Measurements from ENCODE around the gene AIMP1. TPM values are rescaled to one million over a fixed set of nuclear protein-coding genes. Genes with fewer than 3 reads are reported as not detected.

The AIMP1 gene
- total RNA-seq, 2 donors from 2014 or later, result 46.0 to 58.9 TPM

GRCh38 chr4:106338671-106339070, 22.3 kb downstream of the AIMP1 start:
- no peaks in the 10 kb centered on the region for H3K4me1 ChIP-seq (ENCODE audit: control insufficient read depth, insufficient read depth, low read length)

GRCh38 chr4:106339431-106339830, 23.1 kb downstream of the AIMP1 start:
- Mint-ChIP-seq H3K9me3 (peaks cover 13% of the 10 kb centered on the region), H3K4me1 (peaks cover 7% of the 10 kb centered on the region), H3K36me3 (ENCODE audit: low read depth) (peaks cover 58% of the 10 kb centered on the region), H3K4me3 (no peak overlapping the region), H3K27ac (no peak overlapping the region), H3K27me3 (ENCODE audit: insufficient read depth) (no peaks in the 10 kb centered on the region)
- H3K9ac ChIP-seq (ENCODE audit: extremely low read depth, low read length, poor library complexity, severe bottlenecking), result no peak overlapping the region
- DNase-seq, result no peak
- peaks cover 8% of the 10 kb centered on the region for H3K9me3 ChIP-seq (ENCODE audit: control insufficient read depth, low read length)
- H3K27me3 ChIP-seq (ENCODE audit: control insufficient read depth, insufficient read depth, low read length, poor library complexity, severe bottlenecking), result no peaks in the 10 kb centered on the region
- WGBS, 2 experiments (ENCODE audit: insufficient coverage in 1 of 2, insufficient read length in 1 of 2), result 77 to 95% methylated on average over 3 to 4 of the region's 4 CpGs
- no peaks in the 10 kb centered on the region for H3K4me1 ChIP-seq (ENCODE audit: control insufficient read depth, insufficient read depth, low read length)
- peaks cover 50% of the 10 kb centered on the region for H3K36me3 ChIP-seq (ENCODE audit: control insufficient read depth, insufficient read depth, low read length)
- H3K27ac ChIP-seq (ENCODE audit: low read depth, low read length), result no peak overlapping the region
- TF ChIP-seq, protein P1, sequence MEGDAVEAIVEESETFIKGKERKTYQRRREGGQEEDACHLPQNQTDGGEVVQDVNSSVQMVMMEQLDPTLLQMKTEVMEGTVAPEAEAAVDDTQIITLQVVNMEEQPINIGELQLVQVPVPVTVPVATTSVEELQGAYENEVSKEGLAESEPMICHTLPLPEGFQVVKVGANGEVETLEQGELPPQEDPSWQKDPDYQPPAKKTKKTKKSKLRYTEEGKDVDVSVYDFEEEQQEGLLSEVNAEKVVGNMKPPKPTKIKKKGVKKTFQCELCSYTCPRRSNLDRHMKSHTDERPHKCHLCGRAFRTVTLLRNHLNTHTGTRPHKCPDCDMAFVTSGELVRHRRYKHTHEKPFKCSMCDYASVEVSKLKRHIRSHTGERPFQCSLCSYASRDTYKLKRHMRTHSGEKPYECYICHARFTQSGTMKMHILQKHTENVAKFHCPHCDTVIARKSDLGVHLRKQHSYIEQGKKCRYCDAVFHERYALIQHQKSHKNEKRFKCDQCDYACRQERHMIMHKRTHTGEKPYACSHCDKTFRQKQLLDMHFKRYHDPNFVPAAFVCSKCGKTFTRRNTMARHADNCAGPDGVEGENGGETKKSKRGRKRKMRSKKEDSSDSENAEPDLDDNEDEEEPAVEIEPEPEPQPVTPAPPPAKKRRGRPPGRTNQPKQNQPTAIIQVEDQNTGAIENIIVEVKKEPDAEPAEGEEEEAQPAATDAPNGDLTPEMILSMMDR (conservative IDR thresholded peaks at IDR 0.05), result no peak
- no peak overlapping the region for H3K4me3 ChIP-seq (ENCODE audit: low read length)

More at GRCh38 chr4:106338671-106339070, 22.3 kb downstream of the AIMP1 start:
- H3K9me3 ChIP-seq (ENCODE audit: control insufficient read depth, low read length), result peaks cover 8% of the 10 kb centered on the region
- H3K4me3 Mint-ChIP-seq, result no peak overlapping the region
- peaks cover 13% of the 10 kb centered on the region for H3K9me3 Mint-ChIP-seq
- H3K27me3 ChIP-seq (ENCODE audit: control insufficient read depth, insufficient read depth, low read length, poor library complexity, severe bottlenecking), result no peaks in the 10 kb centered on the region
- H3K27ac ChIP-seq (ENCODE audit: low read depth, low read length), result no peak overlapping the region
- DNase-seq, result no peak
- no peak overlapping the region for H3K4me3 ChIP-seq (ENCODE audit: low read length)
- H3K4me1 Mint-ChIP-seq, result no peaks in the 10 kb centered on the region
- H3K27ac Mint-ChIP-seq, result no peak overlapping the region
- peaks cover 62% of the 10 kb centered on the region for H3K36me3 Mint-ChIP-seq (ENCODE audit: low read depth)
- no peaks in the 10 kb centered on the region for H3K27me3 Mint-ChIP-seq (ENCODE audit: insufficient read depth)
- H3K9ac ChIP-seq (ENCODE audit: extremely low read depth, low read length, poor library complexity, severe bottlenecking), result no peak overlapping the region
- 91 to 97% methylated on average over 1 to 3 of the region's 3 CpGs for WGBS, 2 experiments (ENCODE audit: insufficient coverage in 1 of 2, insufficient read length in 1 of 2)
- peaks cover 56% of the 10 kb centered on the region for H3K36me3 ChIP-seq (ENCODE audit: control insufficient read depth, insufficient read depth, low read length)
- TF ChIP-seq, protein P1 (conservative IDR thresholded peaks at IDR 0.05), result no peak

GRCh38 chr4:106340774-106341173, 24.4 kb downstream of the AIMP1 start:
- no peak for DNase-seq
- H3K27me3 Mint-ChIP-seq (ENCODE audit: insufficient read depth), result no peaks in the 10 kb centered on the region
- Histone ChIP-seq H3K4me3 (ENCODE audit: low read length) (no peak overlapping the region), H3K27me3 (ENCODE audit: control insufficient read depth, insufficient read depth, low read length, poor library complexity, severe bottlenecking) (no peaks in the 10 kb centered on the region), H3K4me1 (ENCODE audit: control insufficient read depth, insufficient read depth, low read length) (no peaks in the 10 kb centered on the region), H3K9ac (ENCODE audit: extremely low read depth, low read length, poor library complexity, severe bottlenecking) (no peak overlapping the region), H3K36me3 (ENCODE audit: control insufficient read depth, insufficient read depth, low read length) (peaks cover 39% of the 10 kb centered on the region), H3K27ac (ENCODE audit: low read depth, low read length) (no peak overlapping the region), H3K9me3 (ENCODE audit: control insufficient read depth, low read length) (peaks cover 8% of the 10 kb centered on the region)
- H3K36me3 Mint-ChIP-seq (ENCODE audit: low read depth), result peaks cover 48% of the 10 kb centered on the region
- TF ChIP-seq, protein P1 (conservative IDR thresholded peaks at IDR 0.05), result no peak
- peaks cover 8% of the 10 kb centered on the region for H3K4me1 Mint-ChIP-seq
- H3K9me3 Mint-ChIP-seq, result peaks cover 13% of the 10 kb centered on the region
- 80 to 100% methylated on average over 1 of the region's 1 CpG for WGBS, 2 experiments (ENCODE audit: insufficient coverage in 1 of 2, insufficient read length in 1 of 2)
- no peak overlapping the region for H3K4me3 Mint-ChIP-seq
- no peak overlapping the region for H3K27ac Mint-ChIP-seq

Measured in endodermal cell (in vitro differentiated cells).